Activated T-cell treated with anti-CD3 and anti-CD28 coated beads, Interleukin-2, amount 50 U/mL, for 1 hour (primary cell): Measurements from ENCODE around the gene ALK.

ENCODE experiments used
- DNase-seq: peaks from one replicate; pipeline ENCODE4 v3.0.0-alpha.2; 2020

ALK gene

DNA sequence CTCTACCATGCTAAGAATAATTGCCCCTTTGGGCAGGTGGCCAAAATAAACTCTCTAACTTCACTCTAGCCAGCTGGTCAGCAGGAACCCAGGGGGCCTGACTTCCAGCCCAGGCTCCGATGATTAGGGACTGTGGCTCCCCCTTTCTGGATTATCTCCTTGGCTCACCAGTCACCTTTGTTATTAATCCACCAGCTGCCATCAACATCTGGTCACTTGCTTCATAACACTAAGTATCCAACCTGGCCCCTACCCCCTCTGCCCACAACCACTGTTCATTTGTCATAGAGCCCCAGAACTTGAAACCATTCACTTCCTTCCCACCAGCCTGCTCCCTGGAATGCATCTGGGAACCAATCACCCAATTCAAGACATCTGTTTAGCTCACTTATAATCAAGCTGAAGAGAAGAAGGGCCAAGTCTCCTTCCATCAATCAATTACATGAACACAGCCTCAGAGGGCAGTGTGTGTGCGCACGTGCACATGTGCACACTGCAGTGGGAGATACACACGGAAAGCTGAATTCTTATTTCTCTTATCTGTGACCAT, 215.1 kb downstream of the ALK start:
- DNase-seq: no peak

DNA sequence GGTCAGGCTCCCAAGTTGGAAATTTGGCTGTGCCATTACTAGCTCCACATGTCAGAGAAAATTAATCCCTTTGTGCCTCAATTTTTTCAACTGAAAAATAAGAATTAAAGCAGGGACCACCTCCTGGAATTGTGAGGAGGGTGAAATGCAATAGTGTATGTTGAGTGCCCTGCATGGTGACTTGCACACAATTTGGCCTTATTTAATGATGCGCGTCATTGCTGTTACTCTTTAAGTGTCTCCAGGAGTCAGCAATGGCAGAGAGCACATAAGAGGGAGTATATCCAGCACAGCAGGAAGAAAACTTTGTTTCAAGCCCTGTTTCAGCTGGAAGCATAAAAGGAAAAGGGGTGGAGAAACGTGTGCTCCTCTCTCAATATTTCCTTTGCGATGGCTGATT, 215.8 kb downstream of the ALK start:
- no peak for DNase-seq

DNA sequence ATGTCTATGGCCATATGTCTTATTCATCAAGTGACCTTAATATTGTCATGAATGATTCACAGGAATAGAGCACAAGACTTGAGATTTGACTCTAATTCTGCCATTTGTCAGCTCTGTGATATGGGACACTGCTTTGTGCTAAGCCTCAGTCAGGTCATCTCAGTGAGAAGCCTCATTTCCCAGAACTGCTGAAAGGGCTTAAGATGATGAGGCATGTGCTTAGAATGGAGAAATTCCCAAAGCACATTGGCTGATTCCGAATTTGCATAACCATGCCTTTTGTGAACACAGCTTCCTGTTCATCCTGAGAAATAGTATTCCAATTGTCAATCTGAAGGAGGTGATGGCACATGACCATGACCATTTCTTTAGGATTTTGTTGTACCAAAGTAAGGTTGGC, 218.1 kb downstream of the ALK start:
- DNase-seq: no peak

DNA sequence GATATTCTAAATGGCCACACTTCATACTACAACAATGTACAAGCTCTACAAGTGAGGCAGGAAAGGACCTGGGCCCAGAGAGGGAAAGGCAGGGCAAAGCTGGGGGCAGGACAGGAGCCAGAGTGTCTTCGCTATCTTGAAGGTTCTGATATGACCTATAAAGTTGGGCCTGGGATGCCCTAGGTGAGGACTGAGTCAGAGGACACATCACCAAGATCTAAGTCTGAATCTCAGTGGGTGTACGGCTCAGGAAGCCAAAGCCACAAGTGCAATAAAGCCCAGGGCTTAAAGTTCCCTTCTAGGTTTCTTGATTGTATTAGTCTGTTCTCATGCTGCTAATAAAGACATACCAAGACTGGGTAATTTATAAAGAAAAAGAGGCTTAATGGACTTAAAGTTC, 219.1 kb downstream of the ALK start:
- DNase-seq: no peak

DNA sequence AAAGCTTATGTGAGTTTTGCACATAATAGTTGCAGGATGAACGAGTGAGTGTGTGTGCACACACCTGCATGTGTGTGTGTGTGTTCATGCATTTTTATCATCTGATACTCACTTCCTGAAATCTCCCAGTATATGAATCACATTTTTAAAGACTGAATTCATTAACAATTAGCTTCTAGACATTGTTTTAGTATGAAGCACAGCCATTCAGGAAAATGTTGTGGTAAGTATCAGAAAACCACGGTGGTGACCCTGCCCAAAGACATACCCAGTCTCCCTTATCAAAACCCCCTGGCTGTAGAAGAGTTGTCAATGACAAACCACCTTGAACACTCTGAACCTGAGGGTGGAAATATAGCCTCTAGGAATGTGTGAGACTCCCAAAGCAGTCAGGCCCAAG, 220.8 kb downstream of the ALK start:
- DNase-seq: no peak

DNA sequence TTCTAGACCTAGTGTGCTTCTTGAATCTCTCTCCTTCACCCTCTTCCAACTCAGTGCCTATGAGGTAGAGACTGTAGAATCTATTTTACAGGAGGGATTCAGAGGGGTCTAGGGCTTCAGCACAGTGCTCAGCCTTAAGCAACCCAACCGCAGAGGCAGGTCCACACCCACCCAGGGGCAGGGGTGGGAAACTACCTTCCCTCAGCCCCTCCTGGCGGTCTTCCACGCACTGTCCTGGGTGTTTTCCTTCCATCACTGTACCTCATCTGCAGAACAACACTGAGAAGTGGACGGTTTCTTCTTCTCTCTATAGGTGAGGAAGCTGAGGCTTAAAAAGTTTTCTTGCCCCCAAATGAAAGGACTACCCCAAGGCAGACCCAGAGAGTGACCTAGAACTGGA, 222.3 kb downstream of the ALK start:
- no peak for DNase-seq

DNA sequence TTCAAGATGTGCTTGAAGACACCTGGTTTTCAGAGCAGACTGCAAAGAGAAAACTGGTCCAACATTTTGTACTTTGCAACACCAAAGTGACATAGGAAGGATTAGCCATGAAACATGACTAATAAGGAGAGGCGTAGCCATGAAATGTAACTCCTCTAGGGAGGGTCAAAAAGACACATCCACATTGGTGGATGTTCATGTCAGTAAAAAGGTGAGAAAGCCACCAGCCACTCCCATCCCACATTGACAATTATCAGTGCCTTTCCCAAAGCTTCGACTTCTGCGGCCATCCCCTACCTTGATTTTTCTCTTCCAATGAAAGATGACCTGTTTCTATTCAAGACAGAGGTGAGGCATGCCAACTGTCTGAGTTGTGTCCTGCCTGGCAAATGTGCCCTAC, 223.2 kb downstream of the ALK start:
- DNase-seq: no peak

DNA sequence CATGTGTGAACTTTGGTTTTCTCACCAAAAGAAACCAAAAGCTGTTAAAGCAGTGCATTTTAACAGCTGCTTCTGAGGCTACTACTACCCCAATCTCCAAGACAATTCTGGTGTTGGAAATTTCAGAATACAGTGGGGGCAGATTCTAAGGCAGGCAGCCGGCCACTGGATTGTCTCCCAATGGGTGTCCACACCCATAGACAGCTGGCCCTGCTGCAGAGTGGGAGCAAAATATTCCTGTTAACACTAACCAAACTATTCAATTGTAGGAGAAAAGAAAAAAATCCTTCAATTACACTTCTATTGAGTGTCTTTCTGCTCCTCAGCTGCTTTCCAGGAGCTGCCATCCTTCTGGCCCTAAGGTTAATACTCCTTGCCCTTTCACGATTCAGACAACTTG, 223.7 kb downstream of the ALK start:
- no peak for DNase-seq

DNA sequence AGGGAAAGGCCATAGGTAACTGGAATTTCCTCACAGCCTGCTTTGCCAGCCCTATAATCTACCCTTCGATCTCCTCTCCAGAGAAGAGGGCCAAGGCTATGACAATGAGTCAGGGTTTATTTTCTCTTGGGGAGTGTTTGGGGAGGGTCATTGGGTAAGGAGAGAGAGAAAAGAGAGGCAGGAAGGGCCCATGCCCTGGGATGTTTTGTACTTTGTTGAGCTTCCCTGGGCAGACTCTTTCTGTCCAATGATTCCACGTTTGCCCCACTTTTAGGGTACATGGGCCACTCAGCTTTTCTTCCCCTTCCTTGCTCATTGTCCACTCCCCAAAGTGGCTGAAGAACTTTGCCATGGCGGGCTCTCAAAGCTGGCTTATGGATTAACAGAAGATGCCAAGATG, 224.2 kb downstream of the ALK start:
- DNase-seq: no peak

DNA sequence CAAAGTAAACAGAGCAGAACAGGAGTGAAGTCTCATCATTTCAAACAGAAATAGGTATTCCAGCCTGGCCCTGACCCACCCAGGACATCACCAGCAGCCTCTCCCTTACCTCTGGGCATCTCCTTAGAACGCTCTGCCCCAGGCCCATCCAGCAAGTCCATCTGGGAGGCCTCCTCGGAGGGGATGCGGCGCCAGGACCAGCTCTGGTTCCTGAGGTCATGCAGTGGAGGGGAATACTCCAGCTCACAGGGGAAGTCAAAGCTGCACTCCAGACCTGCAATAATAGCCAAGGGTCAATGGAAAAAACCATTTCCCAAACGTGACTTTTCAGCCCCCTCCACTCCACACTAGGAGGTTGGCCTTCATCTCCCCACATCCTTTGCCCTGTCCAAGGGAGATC, 226.6 kb downstream of the ALK start:
- no peak for DNase-seq

DNA sequence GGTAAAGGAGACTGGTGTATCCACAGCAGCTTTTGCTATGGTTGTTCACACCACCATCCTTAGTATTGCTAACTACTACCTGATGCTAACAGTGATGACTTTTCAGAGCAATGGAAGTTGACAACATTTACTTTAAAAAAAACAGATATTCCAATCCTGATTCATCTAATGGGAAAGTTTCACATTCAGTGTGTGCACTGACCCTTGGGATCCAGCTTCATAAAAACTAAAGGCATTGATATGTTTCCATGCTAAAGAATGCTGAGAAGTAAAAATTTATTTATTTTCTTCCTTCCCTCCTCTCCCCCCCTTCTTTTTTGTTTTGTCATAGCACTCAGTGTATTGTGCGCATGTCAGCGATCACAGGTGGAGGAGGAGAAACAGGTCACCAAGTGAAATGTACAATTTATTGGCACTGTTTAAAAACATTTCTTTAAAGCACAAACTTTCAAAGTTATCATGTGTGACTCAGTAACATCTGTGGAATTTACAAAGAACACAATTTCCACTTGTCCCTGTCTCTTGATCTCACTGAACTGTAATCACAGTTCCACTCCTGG, 229.9 kb downstream of the ALK start:
- no peak for DNase-seq

DNA sequence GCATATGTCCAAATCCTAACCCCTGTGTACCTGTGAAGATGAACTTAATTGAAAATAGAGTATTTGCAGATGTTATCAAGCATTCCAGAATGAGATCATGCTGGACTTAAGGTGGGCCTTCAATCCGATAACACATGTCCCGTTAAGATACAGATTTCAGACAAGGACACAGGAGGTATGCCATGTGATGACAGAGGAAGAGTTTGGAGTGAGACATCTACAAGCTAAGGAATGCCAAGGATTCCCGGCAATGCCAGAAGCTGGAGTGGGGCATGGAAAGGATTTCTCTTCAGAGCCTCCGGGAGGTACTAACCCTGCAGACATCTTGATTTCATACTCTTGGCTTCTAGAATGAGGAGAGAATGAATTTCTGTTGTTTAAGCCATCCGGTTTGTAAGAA, 231.7 kb downstream of the ALK start:
- no peak for DNase-seq

DNA sequence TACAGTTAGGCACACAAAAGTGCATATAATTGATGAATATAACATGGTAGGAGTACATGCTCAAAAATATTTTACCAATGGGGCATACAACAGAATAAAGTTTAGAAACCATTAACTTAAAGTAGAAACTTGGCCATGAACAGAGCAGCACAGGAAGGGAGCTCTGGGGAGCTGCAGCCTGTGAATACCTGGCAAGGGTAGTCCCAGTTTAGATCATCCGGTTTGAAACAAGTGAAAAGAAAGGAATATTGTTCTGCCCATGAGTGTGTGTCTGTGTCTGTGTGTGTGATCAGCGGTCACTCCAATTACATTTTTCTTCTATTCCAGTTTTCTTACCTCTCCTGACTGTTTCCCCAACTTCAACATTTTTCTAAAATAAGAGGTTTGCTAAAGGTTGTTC, 233.0 kb downstream of the ALK start:
- no peak for DNase-seq

DNA sequence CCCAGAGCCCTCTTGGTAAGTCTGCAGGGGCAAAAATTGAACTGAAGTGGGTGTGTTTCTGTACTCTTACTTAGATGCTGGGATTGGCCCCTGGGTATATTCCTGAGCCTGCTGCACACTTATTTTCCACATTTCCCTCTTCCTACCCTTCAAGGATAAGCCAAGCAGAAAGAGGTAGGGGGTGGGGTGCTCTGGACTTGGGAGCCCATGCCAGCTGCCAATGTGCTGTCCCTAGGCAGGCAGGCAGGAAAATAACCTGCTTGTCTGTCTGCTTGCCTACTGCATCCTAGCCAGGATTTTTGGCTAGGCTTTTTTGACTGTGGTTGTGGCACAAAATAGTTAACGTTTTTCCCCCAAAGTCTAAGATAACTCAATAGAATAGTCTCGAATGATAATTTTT, 234.3 kb downstream of the ALK start:
- no peak for DNase-seq

DNA sequence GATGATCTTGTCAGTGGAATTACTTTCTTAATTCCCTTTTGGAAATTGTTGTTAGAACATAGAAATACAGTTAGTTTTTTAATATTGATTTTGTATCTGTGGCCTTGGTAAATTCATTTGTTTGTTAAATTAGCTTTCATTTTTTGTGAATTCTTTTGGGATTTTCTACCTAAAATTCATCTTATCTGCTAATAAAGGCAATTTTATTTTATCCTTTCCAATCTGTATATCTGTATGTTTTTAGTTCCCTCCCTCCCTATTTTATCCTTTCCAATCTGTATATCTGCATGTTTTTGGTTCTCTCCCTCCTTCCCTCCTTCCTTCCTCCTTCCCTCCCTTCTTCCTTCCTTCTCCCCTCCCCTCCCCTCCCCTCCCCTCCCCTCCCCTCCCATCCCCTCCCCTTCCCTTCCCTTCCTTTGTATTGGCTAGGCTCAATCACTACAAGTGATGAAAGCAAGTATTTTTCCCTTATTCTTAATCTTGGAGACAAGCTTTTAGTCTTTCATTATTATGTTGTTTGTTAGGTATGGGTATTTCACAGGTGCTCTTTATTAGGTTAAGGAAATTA, 244.4 kb downstream of the ALK start:
- no peak for DNase-seq

DNA sequence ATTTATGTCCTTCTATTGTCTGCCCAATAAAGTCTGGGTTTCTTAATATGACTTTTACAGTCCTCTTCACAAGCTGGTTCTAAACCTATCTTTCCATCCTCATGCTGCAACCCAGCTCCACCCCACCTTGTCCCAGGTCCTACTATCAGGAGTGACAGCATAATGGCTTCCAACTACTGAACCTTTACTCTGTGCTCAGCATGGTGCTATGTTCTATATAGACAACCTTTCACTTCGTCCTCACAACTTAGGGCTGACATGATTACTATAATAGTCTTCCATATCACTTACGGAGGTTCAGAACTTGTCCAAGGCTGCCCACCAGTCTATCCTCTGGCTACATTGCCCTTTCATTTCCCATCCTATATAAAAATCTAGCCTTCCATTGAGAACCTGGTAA, 256.8 kb downstream of the ALK start:
- no peak for DNase-seq

DNA sequence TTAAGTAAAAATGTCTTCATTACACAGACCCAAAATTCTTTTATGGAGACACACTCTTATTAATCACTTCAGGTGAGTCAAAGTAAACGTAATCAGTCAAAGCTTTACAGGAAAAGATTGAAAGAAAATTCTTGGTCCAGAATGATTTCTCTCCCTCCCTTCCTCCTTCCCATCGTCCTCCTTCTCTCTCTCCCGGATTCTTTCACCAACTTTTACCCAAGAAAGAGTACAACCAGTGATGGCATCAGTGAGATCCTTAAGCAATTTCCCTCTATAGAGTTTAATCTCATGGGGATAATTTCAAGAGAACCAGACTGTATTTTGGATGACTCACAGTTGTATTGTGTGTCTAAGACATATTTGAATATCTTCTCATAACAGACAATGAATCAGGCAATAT, 258.1 kb downstream of the ALK start:
- no peak for DNase-seq

DNA sequence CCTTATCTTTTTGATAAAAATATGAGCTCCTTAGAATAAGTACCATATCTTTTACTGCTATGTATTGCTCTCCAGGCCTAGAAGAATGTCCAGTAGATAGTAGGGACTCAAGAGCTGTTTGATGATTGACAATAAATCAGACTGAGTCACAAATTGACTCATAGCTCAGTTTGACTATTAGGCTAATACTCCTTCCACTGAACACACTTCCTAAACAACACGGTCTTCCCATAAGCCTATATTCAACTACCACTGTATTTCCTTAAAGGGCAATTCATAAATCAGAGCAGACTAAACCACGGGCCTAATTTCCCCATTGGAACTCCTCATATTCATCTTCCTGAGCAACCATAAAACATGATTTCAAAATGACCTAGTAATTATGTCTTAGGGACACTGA, 258.5 kb downstream of the ALK start:
- no peak for DNase-seq

DNA sequence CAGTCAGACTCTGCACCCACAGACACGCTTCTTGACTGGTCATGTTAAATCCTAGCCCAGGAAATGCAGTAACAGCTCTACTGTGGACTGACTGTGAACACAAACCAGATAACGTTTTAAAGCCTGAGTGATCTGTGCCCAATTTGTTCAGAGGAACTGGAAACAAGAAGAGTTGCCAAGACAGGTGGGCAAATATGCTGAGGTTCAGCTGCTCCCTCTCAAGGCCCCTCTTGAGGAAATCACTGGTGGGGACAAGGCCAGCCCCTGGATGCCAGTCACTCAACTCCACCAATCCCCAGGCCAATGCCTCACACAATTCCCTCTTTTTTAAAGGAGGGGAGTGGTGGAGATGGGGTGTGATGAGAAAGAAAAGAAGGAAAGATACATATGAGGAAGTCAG, 261.2 kb downstream of the ALK start:
- DNase-seq: no peak

DNA sequence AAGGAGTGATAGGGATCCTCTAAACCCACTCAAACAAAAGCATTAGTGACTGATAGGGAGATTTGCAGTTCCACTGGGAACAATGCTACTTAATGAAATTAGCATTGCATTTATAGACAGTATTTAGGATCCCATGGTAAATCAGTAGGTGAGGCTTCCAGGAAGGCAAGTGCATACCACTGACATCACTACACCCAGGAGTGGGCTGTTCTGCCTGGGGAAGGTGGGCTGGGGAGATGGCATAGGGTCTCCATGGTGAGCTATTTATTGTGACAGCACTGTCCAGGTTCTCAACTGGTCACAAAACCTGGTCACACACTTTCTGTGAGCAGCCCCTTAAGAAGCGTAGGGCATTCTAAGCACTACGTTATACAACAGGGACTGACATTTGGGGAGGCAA, 262.2 kb downstream of the ALK start:
- DNase-seq: no peak

DNA sequence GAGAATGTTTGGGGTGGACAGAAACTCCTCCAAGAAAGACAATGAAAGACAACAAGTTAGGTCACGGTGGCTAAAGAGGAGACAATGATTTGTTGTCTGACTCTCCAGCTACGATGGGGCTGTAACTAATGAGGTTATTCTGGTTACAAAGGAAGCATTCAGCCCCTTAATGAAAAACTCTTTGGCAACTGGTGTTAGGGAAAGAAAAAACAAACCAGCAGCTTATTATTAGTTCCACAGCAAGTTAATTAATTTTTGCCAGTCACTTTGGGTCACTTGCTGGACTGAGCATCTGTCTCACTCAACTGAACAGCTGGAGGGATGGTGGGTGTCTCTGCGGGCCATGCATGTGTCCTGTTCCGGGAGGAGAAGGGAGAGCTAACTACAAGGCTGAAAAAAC, 263.7 kb downstream of the ALK start:
- no peak for DNase-seq

DNA sequence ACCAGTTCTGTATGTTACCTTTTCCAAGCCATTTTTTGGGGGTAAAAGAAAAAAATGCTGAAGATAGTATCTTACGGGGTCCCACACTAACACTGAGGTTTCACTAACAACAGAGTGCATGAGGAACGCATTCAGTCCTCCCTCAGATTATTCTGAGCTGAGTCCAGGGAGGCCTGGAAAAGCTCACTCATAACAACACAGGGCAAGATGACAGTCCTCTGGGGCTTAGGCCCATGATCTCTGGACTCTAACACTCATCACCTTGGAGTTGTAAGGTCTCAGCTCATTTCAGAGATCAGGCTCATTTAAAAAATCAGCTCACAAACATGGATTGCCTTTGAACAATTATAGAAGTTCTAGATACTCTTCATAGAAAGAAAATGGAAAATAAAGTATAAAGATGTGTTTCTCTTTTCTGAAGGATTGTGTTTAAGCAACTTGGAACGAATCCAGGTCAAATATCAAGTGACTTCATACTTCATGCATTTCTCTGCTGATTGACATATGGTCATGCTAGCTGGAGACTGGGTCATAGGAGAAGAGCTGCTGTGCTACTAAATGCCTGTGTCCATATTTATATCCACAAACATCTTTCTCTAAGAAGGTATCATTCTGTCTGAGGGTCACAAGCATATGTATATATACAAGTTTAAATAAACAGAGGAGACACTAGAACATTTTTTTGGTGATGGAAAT, 265.8 kb downstream of the ALK start:
- no peak for DNase-seq

DNA sequence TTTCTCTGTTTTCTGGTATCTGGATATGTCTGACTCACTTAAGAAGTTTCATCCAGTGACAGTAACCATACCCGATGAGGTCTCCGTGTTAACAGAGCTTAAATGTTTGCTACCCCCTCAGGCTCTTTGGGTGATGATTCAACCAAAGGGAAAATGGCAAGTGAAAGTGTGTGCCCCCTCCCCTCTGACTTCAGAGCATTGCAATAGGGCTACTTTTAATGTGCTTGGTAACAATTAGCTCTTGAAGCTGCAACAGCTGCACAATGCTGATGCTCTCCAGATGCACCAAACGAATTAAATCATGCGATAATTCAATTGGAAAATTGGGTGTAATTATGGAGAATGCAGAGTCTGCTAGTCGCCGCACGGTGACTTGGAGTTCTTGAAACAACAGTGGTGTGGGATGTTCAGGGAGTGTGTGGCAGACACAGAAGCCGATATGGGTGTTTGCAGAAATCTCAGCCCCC, 270.7 kb downstream of the ALK start:
- DNase-seq: no peak

DNA sequence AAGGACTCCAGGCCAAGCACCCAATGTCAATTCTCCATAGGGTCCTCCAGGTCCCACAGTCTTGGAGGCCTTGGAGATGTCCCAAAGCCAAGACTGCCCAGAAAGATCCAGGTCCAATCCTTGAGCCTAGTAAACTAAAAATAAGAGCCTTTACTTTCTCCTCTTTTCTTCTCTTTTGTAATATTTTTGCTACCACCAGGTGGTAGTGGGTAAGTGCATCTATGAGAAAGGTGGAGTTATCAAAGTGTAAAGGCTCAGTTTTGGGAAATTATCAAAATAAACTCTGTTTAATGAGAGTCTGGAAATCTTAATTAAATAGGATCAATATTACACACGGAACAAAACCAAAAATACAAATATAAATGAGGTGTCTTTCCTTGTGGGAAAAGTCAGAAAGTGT, 276.4 kb downstream of the ALK start:
- no peak for DNase-seq

DNA sequence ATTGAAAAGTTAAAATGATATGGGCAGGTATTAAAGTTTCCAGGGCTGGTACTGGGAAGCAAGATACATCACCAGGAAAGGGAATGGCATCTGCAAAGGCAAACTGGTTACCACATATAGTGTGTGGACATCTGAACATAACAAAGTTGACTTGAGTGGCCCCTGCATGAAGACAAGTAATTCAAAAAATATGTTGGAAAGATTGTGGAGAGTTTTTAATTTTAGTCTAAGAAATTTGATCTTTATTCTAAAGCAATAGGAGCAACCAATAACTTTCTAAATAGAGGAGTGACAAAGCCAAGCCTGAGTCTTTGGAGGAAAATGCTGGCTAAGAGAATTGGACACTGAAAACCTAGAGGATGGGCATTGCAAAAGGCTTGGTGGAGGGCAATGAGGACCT, 278.2 kb downstream of the ALK start:
- DNase-seq: no peak
